HTR-8/SVneo (cell line): ENCODE data around the gene SMIM36.
"Not testable (repeated sequence)": the region's sequence is repeated elsewhere in the genome, so short reads cannot be mapped to it uniquely, and the experiment has no call there.

Source experiments
- DNase-seq: peaks from one replicate; pipeline ENCODE4 v3.0.0; 2011; ENCODE audit warnings: low spot score, mixed read lengths; ENCODE audit not compliant: insufficient read length
- FAIRE-seq: peaks from 2 replicates; lab custom pipeline; 2011; peaks lifted over from hg19 to GRCh38; lab: Jason Lieb, UNC

SMIM36 gene

DNA sequence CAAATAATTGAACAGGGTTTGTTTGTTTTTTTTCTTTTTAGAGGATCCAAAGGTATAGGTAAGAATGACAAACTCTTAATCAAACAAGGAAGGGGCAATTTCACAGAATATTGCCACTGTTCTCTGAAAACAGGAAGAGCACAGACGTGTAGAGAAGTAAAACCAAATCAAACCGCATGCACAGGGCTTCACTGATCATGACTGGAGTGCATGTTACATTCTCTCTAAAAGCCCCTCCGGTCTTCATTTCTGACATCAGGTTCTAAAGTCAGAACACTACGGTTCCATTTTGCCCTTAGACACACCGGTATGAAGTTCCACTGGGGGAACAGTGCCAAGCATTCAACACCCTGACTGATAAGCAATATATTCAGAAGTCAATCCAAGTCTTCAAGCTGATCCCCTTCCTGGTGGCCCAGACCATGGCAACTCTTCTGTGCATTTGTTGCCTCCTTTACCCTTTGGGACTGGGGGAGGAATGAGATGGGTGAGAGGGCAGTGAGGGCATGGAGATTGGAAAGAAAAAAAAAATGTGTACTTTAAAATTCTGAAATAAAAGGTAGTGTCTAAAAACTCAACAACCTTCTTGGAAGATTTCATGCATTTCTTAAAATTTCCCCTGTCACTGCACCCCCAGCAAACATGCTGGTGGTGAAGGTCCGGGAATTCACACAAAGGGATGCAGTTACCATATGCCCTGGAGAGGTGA is 91.0 kb downstream of the SMIM36 start:
- FAIRE-seq (no peak), DNase-seq (no peak)

DNA sequence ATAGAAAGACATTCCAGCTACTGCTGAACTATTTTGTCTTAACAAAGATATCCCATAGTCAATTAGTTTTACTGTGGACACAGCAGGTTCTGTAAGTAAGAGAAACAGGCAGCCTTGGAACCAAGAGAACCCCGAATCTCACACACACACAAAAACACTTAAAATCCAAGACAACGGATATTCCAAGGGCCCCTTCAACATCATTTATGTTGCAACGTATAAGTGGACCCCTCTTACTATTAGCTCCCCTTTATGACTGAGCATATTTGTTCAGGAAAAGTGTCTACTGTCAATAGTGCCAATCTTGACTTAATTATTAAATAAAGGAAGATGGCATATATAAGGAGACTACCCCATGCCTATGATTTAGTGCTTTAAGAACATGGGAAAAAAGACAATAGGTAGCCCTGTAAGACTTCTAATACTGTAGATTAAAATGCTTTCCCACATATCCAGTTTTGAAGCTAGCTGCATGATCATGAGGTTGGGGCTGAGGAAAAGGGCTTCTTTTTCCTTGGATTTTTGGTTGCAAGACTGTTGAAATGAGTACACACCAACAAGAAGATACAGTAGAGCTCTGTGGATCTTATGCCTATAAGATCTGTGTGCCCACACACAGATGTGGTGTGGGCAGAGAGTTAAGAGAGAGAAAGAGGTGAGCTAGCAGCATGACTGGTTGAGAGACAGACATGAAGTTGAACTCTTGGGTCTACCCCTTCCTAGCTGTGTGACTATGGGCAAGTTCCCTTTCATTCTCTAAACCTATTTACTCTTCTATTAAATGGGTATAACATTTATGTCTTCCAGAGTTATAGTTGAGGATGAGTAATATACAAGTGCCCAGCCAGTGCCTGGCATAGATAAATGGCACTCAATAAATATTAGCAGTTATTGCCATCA is 92.6 kb downstream of the SMIM36 start:
- DNase-seq (no peak), FAIRE-seq (no peak)

DNA sequence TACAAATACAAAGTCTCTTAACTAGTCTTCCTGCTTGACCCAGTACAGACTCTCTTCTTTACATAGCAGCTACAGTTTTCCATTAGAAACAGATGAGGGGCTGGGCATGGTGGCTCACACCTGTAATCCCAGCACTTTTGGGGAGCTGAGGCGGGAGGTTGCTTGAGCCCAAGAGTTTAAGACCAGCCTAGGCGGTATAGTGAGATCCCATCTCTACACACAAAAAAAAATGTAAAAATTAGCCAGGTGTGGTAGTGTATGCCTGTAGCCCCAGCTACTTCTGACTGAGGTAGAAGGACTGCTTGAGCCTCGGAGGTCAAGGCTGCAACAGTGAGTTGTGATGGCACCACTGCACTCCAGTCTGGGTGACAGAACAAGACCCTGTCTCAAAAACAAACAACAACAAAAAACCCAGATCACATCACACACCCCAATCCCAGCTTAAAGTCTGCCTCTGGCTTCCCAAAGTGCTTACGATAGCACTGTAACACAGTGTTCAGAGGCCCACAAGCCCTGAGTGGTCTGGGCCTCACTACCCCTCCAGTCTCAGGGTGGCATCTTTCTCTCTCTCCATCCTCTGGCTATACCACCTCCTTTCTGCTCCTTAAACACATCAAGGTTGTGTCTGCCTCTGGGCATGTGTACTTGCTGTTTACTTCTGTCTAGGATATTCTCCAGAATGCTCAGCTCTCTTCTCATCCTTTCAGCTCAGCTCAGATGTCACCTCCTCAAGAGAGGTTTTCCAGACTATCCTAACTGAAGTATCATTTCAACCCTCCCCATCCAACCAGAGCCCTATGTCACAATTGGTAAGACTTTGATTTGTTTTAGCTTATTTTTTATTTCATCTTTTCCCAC is 93.6 kb downstream of the SMIM36 start:
- DNase-seq (no peak), FAIRE-seq (peak; percentile 9)

DNA sequence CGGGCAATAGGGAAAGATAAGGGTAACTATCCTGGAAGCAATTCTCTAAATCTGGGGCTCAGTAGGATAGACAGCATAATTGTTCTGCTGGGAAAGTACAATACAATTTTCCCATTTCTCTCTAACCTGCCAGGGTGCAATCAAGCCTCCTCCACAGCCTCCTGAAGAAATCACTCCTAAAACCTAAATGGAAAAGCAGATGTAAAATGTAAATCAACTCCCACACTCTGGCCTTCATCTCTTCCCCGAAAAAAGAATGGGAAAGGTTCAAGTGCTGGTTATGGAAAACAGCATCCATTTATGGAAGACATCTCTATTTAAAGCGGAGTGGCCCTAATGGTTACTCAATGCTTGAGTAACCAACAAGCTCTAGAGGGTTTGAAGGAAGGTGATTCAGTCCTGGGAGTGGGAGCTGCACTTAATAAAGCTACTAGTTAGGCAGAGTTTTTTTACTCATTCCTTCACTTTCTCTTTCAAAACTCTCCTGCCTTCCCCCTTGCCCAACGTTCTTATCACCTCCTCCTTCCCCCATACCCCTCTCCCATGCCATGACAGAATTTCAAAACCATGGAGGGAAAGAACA is 94.7 kb downstream of the SMIM36 start:
- no peak for DNase-seq
- peak; percentile 16 for FAIRE-seq

DNA sequence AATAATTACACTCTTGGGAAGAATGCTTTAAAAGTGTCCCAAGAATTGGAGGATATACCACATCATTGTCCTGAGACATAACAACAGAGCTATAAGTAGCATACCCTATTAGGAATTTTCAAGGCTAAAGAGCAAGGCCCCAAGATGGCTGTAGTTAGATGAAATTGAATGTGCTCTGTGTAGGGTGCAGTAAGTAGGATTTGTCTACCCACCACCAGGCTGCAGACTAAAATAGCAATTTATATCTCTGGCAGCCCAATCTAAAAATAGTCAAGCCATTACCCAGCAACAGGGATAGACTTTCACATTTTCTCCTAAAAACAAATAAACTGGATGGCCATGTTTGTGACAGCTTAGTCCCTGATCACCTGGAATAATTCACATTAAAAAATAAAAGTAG is 95.3 kb downstream of the SMIM36 start:
- FAIRE-seq (no peak), DNase-seq (no peak)

DNA sequence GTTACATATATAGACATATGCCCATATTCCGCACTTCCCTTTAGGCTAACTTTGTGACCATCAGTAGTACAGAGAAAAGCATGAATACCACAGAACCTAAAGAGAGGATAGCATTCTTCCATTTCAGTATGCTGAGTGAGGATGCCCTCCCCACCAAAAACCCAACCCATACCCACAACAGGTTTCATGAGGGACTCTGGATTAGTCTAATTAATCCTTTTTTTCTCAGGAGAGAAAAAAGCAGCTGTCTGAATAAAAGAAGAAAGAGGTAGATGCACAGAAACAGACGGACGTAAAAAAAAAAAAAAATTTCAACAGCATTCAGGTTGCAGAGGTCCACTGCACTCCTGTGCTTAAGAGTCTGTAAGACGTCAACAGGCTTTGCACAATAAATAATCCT is 96.3 kb downstream of the SMIM36 start:
- DNase-seq: no peak
- FAIRE-seq: no peak

DNA sequence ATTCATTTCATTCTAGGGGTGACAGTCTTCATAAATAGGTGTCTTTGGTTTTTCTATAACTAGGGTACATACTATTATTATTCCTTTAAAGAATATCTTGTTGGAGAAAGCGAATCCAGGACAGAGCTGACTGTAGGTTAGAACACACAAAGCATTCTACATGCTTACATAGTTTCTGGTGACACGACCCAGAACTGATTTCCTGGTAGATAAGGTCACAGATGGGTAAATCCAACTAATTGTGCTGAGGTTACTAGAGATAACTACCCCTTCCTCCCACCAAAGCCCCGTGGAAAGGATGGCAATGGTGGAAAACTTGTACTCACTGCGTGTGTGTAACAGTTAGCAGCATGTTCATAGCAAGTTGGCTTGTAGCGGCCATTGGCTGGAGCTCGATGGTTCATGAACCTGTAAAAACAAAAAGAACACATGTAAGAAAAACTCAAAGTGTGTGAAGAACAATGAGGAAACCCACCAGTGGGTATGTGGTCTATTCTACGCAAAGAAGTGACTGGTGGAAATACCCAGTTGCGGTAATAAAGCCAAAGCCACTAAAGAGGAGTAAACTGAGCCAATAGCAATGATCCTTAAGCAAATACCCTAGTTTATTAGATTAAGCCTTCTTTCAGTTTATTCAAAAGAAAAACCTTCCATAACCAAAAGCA is 97.3 kb downstream of the SMIM36 start:
- FAIRE-seq (peak; percentile 92), DNase-seq (no peak)

DNA sequence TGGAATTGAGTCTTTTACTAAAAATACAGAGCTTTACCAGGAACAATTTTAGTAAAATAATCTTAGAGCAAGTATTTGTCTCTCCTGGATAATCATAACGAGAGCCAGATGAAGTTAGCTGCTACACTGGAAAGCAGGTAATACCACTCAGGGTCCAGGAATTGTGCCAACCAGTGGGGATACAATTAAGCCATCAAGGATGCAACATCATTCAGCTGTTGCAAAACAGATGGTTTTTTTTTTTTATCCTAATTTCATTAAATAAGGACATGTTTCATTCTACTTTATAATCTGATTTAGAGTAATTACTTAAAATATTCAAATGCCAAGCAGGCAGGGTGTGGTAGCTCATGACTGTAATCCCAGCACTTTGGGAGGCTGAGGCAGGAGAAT is 99.8 kb downstream of the SMIM36 start:
- DNase-seq (no peak), FAIRE-seq (no peak)

DNA sequence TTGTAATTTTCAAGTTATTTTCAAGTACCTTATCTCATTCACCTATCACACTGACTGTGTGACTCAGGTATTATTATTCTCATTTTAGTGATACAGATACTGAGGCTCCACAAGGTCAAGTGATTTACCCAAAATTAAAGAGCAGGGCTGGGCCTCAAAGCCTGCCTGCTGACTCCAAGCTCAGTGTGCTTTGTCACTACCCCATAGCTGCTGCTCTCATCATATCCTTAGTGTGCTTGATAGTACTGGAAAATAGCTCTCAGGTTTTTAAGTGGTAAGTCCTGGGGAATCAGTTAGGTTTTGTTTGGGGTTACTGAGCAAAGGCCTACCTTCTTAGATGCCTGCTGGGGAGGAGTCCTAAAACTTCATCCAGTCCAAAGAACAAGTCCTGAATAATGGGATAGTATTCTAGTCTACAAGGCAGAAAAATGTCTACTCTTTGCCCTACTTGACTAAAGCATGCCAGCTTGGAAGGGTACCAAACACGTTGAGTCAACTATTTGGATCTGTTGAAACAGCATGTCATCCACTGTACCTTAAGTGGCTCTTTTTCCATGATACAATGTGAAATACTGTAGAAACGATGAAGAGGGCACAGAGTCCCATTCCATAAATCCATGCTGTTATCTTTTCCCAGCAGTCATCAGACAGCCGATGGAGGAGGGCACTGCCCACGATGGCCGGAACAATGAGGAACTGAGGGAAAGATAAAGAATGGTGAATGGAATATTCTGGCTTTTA is 100.4 kb downstream of the SMIM36 start:
- no peak for DNase-seq
- FAIRE-seq: no peak

DNA sequence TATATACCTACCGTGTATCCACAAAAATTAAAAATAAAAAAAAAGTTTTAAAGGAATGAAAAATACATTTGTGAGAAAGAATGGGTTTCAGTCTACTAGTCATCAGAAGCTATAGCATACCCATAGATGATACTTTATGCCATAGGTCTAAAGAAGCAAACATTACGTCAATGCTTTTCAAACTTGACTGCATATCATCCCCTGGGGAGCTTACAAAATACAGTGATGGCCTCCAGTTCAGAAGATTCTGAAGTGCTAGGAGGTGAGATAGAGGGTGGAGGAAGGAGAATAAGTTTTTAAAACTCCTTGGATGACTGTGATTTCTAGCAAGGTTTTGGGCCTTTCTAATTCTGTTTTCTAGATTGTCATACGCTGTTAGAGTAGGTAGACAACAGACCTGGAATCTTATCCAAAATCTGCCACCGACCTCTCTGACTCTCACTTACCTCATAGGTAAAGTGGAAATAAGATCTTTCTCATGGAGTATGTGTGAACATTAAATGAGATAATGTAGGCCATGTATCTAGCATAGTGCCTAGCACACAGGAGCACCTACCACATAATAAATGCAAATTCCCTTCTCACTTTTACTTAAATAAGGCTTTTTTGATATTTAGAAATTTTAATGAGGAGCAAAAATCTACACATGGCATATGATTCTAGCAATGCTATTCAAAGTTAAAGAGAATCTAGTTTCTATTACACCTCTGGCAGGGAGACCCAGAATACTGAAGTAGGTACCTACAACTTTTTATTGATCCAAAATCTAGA is 102.0 kb downstream of the SMIM36 start:
- FAIRE-seq (no peak), DNase-seq (no peak)

DNA sequence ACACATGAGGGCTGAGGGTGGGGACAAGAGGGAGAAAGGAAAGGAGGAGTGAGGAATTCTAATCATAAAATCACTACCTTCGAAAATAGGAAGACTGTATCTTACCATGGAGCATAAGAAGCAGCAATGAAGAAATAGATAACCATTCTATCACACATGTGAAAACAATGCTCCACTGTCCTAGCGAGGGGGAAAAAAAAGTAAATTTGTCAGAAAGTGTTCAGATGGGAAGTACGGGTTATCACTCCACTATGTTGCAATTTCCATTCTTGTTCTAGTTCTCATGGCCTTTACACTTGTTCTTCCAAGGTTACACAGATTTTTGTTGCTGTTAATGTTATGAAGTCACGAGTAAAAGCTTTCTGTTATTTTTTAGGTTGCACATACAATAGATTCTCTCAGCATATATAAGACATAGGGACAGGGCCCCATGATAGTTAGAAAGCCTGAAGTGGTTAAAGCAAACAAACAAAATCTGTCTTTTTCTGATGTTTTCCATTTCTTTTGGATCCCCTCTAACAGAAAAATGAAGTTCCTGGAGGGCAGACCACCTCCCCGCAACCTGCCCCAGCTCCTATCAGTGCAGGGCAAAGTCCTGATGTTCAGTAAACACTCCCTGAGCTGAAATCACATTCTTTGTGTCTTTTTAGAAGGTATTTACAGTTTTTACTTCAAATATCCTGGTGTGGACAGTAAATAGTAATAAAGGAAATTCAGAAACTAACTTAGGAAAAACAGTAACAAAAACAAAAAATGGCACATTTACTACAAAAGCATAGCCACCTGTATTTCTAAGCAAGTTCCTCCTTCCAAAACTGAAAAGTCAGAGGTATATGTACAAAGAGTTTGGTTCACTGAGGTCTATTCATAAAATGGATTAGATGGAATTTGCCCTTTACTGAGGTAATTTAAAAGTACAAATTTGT is 103.3 kb downstream of the SMIM36 start:
- peak; percentile 31 for FAIRE-seq
- DNase-seq: no peak

DNA sequence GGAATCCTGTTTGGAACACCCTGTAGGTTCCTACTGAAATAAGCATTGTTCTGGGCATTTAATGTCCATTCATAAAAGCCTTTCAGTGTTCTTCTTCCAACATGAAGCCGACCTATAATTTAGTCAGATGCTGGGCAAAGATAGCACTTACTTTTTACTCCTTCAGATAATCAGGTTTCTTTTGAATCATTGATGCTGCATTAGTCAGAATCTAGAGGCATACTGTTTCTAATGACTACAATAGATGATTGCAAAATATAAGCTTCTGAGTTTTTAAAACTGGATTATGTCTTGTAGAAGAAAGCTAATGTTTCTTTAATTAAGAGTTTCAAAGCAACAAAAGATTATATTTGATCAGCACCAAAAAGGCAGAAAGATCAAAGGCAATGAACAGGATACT is 105.7 kb downstream of the SMIM36 start:
- no peak for DNase-seq
- FAIRE-seq: no peak

DNA sequence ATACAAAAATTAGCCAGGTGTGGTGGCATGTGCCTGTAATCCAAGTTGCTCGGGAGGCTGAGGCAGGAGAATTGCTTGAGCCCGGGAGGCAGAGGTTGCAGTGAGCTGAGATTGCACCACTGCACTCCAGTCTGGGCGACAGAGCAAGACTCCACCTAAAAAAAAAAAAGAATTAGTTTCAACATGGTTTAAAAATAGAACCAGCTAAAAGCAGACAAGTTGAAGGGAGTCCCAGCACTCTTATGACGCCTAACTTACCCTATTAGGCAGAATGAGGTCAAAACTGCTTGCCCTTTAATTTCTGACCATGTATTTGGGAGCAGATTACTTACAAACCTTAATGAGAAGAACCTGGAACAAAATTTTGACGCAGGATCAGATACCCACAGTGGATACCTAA is 107.1 kb downstream of the SMIM36 start:
- FAIRE-seq, DNase-seq: not testable (repeated sequence)

DNA sequence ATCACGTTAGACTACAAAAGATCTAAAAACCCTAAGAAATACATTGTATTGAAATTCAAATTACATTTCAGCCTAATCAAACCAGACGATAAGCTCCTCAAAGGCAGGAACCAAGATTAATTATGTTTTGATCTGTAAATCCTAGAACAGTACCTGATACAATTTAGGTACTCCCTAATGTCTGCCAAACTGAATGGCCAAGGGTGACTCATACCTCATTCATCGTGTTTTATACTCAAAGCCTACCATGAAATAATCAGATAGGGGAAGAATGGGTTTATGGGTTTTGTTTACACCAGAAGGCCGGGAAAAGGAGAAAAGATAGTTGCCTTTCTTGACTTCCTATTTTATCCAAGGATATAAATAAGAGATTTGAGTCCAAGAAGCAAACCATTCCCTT is 108.9 kb downstream of the SMIM36 start:
- DNase-seq (no peak), FAIRE-seq (no peak)
